HG02885 (cell line): ENCODE measurements around the gene LRRC3.
"Not testable (repeated sequence)": the region's sequence is repeated elsewhere in the genome, so short reads cannot be mapped to it uniquely, and the experiment has no call there.

Source experiments
- ATAC-seq: cut with Tn5 transposase; IDR thresholded peaks from one replicate; pipeline ENCODE4 v1.9.1; 2021; ENCODE audit warnings: mild to moderate bottlenecking; ENCODE audit not compliant: unreplicated experiment, poor library complexity

LRRC3 gene, protein sequence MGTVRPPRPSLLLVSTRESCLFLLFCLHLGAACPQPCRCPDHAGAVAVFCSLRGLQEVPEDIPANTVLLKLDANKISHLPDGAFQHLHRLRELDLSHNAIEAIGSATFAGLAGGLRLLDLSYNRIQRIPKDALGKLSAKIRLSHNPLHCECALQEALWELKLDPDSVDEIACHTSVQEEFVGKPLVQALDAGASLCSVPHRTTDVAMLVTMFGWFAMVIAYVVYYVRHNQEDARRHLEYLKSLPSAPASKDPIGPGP

DNA sequence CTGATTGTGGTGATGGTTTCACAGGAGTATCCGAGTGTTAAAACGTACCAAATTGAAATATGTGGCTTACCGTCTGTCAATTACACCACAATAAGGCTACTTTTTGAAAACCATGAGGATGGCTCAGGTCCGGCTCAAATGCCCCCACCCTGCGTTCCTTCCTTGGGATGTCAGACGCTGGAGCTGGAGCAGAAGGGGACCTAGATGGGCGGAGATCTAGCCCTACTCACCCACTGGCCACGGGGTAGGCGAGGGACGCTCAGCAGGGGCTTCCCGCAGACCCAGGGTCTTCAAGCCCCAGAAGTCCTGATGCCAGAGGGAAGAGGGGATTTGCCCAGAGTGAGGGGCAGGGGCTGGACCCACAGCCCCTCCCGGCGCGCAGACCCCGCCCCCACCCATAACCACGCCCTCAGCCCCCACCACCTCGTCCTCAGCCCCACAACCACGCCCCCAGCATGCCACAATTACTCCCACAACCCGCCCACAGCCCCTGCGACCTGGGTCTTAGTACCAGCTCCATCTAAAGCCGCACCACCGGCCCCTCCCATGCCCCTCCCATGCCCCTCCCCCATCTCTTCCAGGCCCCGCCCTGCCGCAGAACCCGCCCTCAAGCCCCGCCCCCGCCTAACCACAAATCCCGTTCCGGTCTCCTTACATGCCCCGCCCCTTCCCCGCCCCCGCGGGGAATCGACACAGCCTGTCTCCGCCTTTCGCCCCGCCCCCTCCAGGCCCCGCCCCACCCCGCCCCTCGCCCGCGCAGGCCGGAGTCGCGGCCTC is at the start of gene LRRC3:
LRRC3 (plus strand) TSS at position 764 of the 777 bp plus-strand sequence. CDS start 1,135 bp downstream, outside the sequence.
- peak; percentile 57 for ATAC-seq

DNA sequence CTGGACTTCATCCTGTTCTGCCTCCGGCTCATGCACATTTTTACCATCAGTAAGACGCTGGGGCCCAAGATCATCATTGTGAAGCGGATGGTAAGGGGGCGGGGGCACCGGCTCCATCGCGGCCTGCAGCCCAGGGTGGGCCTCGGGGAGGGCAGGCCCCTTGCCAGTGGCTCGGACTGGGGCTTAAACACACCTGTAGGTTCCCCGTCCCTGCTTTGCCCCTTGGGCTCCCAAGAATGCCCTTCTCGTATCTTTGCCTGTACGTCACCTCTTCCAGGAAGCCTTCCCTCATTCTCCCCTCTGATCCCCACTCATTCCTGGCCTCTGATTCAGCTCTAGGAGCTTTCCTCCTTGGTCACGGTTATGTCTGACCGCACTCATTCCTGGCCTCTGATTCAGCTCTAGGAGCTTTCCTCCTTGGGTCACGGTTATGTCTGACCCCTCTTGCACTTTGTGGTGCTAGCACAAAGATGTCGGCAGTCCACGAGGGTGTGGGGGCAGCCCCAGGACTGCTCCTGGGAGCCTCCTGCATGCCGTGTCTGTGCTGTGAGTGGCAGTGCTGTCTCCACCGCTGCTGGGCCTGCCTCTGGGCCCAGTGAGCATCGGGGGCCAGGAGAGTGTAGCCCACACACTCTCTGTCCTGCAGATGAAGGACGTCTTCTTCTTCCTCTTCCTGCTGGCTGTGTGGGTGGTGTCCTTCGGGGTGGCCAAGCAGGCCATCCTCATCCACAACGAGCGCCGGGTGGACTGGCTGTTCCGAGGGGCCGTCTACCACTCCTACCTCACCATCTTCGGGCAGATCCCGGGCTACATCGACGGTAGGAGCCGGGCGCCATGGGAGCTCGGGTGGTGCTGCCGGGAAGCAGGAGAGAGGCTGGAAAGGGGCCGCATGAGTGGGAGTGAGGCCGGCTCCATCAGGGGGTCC is 49.1 kb upstream of the LRRC3 start:
- ATAC-seq, result no peak

- ATAC-seq, result no peak
Measured at GRCh38 chr21:44406953-44407352, 48.4 kb upstream of the LRRC3 start.

DNA sequence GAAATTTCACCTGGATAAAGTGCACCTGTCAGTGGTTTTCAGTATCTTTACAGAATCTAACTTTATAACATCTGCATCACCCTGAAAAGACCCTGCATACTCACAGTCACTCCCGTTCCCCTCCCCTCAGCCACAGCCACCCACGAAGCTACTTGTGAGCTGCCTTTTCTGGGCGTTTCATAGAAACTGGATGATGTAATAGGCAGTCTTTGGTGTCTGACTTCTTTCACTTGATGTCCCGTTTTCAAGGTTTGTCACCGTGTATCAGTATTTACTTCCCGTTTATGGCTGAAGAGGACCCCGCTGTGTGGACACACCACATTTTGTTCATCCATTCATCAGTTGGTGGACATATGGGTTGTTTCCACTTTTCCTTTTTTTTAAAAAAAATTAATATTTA is 47.8 kb upstream of the LRRC3 start:
- ATAC-seq, result no peak

DNA sequence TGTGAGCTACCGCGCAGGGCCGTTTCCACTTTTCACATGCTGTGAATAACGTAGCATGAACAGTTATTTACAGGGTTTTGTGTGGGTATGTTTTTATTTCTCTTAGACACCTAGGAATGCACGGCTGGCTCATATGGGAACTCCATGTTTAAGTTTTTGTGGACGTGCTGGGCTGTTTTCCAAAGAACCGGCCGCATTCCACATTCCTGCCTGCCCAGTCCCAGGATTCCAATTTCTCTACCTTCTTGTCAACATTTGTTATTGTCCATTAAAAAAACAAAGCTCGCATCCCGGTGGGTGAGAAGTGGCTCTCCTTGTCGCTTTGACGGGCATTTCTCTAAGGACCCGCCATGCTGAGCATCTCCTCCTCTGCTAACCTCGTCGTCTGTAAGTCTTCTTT is 47.1 kb upstream of the LRRC3 start:
- no peak for ATAC-seq

DNA sequence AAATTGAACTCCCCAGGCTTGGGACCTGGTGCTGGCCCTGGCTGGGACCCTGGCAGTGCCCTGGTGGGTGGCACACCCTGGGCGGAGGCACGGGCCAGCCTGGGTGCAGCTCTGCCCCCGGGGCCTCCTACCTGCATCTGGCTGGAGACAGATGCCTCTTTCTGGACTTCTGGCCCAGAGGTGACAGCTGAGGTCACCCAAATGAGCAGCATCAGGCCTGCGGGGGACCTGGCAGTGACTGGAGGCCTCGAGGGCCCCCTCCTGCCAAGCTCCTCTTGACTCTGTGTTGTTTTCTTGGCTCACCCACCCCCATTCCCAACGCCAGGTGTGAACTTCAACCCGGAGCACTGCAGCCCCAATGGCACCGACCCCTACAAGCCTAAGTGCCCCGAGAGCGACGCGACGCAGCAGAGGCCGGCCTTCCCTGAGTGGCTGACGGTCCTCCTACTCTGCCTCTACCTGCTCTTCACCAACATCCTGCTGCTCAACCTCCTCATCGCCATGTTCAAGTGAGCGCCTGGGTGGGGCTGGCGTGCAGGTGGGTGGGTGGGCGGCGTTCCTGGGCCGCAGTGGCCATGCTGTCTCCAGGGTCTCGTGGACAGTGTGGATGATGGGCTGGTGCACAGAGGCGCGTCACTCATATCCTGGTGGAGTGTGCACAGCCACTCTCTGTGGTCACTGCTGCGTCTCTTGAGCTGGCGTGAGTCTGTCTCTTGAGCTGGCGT is 41.6 kb upstream of the LRRC3 start:
- ATAC-seq, result no peak

DNA sequence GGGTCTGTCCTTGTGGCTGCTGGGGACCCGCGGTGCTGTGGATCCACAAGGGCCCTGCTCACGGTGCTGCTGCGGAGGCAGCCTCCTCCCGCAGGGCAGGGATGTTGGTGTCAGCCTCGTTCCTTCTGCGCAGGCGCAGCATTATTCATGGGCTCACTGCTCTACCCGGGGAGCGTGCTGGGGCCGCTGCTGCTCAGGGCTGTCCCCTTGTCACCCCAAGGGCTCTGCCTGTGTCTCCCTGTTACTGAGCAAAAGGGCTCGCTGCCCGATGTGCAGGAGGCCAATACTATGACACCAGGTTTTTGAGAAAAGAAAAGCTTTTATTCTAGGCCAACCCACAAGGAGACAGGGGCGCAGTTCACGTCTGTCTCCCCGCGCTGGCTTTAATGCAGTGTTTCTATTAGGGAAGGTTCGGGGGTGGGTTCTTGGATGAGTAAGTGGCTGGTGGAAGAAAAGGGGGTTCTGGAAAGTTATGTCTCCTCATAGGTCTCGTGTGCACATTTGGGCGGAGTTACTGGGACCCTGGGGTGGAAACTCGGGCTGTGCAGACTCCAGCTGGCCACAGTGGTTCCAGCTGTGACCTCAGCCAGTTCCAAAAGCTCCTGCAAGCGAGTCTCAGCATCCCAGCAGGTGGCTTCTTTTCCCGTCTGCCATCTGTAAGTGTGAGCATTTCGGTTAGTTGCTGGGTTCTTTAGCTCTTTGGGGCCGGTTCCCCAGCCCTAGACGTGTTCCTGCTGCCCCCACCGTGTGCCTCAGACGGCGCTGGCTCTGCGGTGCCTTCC is 40.8 kb upstream of the LRRC3 start:
- no peak for ATAC-seq

DNA sequence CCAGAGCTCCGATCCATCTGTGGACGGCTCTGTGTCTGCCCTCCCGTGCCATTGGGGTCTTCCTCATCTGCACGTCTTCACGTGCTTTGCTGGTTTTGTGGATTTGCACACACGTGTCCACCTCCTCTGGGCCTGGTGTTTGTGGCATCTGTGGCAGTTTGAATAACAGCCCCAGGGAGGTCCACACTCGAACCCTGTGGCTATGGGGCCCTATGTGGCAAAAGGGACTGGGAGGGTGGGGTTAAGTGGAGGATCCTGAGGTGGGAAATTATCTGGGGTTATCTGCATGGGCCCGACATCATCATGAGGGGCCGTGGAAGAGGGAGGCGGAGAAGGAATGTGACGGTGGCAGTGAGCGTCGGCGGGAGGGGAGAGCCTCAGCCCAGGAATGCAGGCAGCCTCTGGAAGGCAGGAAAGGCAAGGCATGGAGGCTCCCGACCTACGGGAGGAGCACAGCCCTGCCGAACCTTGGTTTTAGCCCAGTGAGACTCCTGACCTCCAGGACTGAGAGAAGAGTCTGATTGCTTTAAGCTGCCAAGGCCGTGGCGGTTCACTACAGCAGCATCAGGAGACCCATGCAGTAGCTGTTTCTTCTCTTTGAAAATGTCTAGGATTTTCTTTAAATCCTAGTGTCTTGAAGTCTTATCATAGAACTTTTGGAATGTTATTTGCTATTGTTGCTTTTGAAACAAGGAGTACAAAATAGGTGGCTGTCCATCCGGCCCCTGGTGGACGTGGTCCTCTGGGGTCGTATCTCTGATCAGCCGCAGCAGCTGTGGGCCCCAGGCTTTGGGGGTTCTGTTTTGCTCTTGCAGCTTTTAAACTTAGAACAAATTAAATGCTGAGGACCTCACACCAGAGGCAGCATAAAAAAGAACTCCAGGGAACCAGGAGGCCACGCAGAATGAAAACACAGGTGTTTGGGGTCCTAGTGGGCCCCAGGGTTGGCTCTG is 40.0 kb upstream of the LRRC3 start:
- ATAC-seq, result no peak

DNA sequence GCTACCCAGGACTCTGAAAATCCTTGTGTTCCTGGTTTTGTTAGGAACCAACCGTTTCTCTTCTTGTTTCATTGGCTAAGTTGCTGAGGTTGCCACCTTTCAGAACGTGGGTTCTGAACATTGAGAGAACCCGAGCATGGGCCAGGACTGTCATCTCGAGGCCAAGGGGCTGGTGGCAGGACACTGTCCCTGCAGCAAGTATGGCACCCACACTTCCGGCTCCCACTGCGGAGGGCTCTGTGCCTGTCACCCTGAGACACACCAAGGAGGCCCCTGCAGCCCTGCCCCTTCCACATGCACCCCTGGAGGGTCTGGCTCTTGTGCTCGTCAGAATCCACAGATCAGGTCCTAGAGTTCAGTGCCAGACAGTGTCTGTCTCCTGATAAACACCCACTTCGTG is 39.1 kb upstream of the LRRC3 start:
- no peak for ATAC-seq

DNA sequence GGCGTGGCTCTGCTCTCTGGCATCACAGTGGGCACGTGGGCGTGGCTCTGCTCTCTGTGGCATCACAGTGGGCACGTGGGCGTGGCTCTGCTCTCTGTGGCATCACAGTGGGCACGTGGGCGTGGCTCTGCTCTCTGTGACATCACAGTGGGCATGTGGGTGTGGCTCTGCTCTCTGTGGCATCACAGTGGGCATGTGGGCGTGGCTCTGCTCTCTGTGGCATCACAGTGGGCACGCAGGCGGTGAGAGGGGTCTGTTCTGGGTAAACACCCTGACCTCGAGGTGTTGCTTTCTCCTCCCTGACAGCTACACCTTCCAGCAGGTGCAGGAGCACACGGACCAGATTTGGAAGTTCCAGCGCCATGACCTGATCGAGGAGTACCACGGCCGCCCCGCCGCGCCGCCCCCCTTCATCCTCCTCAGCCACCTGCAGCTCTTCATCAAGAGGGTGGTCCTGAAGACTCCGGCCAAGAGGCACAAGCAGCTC is 37.6 kb upstream of the LRRC3 start:
- ATAC-seq, result not testable (repeated sequence)

DNA sequence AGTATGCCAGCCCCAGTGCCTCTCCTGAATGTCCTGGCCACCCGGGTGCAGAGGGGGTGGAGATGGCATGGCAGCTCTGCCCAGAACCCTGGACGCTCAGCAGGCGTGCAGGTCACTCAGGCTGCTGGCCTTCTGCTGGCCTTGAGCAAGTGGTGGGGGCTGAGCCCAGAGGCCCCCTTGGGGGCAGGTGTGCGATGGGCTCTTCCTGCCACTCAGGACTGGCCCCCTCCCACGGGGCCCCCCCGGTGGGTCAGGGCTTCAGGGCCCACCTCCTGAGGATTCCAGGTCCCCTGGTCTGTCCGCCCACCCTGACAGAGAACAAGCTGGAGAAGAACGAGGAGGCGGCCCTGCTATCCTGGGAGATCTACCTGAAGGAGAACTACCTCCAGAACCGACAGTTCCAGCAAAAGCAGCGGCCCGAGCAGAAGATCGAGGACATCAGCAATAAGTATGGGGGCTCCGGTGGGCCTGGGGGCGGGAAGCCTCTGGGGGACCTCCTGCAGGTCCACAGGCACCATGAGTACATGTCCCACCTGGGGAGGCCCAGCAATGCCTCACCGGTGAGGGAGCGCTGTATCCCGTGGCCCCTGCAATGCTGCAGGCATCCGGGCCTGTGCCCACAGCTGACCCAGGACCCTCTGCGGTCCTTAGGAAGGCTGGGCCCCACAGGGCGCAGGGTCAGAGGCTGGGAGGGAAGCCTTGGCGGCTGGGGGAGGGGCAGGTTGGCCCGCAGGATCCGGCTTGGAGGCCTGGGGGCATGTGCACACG is 37.0 kb upstream of the LRRC3 start:
- ATAC-seq, result no peak

GRCh38 chr21:44418876-44419230 is 36.5 kb upstream of the LRRC3 start:
- ATAC-seq, result no peak

DNA sequence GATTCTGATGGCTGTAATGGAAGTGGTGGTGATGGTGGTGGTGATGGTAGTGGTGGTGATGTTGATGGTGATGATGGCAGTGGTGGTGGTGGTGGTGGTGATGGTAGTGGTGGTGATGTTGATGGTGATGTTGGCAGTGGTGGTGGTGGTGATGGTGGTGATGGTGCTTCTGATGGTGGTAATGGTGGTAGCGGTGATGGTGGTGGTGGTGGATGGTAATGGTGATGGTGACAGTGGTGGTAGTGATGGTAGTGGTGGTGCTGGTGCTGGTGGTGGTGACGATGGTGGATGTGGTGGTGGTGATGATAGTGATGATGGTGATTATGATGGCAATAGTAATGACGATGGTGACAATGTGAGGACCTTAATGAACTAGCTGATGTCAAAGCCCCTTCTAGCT is 35.6 kb upstream of the LRRC3 start:
- no peak for ATAC-seq

- ATAC-seq, result no peak
Measured at GRCh38 chr21:44420416-44421205, 34.7 kb upstream of the LRRC3 start.

- ATAC-seq, result no peak
Measured at GRCh38 chr21:44421901-44422840, 33.1 kb upstream of the LRRC3 start.
